Measurements from ENCODE around the gene B3GNT9. TPM values are rescaled to one million over a fixed set of nuclear protein-coding genes. Genes with fewer than 3 reads are reported as not detected.

Gene B3GNT9
- total RNA-seq, 1 experiment from 2014 or later = 6.8 TPM

DNA sequence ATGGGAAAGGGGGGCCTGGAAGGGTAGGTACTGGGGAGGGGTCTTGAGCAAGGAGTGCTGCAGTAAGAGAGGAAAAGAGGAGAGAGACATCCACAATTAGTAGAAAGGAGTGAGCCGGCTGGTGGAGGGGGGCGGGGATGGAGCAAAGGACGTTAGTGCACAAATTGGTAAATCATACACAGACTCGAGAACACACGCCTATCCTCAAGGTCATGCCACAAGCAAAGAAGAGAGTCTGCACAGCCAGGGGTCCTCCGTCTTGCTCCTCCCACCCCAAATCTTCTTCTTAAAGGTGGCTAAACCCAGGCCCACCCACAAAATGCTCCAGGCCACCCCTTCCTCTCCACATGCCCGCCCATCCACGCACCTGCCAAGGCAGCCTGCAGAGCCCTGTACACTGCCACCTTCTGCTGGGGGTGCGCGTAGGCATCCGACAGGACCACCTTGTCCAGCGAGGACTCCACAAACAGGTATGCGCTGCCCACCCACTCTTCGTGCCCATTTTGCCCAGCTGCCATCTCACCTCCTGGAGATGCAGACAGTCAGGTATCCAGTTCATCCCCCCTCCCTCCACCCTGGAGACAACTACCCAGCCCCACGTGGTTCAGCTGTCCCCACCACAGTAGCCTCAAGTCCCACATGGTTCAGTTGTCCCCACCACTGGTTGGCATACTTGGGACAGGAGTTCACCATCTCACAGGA lies 5.5 kb upstream of the B3GNT9 start:
- Mint-ChIP-seq H3K27ac (ENCODE audit: unreplicated experiment) (no peak overlapping the region), H3K4me3 (ENCODE audit: low read depth, unreplicated experiment) (peak overlapping the region; percentile 6), H3K36me3 (ENCODE audit: insufficient read depth, unreplicated experiment) (peaks cover 56% of the 10 kb centered on the region), H3K27me3 (ENCODE audit: unreplicated experiment) (no peaks in the 10 kb centered on the region), H3K4me1 (ENCODE audit: low read depth, unreplicated experiment) (peaks cover 29% of the 10 kb centered on the region), H3K9me3 (ENCODE audit: low read depth, unreplicated experiment) (no peaks in the 10 kb centered on the region)
- BruUV-seq (replicated peaks) = no TSS peak
- TF ChIP-seq, protein P1, sequence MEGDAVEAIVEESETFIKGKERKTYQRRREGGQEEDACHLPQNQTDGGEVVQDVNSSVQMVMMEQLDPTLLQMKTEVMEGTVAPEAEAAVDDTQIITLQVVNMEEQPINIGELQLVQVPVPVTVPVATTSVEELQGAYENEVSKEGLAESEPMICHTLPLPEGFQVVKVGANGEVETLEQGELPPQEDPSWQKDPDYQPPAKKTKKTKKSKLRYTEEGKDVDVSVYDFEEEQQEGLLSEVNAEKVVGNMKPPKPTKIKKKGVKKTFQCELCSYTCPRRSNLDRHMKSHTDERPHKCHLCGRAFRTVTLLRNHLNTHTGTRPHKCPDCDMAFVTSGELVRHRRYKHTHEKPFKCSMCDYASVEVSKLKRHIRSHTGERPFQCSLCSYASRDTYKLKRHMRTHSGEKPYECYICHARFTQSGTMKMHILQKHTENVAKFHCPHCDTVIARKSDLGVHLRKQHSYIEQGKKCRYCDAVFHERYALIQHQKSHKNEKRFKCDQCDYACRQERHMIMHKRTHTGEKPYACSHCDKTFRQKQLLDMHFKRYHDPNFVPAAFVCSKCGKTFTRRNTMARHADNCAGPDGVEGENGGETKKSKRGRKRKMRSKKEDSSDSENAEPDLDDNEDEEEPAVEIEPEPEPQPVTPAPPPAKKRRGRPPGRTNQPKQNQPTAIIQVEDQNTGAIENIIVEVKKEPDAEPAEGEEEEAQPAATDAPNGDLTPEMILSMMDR (IDR thresholded peaks at IDR 0.05; ENCODE audit: unreplicated experiment) = no peak
- CTCF ChIA-PET = interaction anchor here (1.2 kb wide), 1 partner anchor 22 kb away, joined by 4 read pairs; no protein-coding TSS in a partner anchor
- DNase-seq = no peak
- intact Hi-C loops (cut with micrococcal nuclease; ENCODE audit: unreplicated experiment) = loop anchor here (10.0 kb wide), 1 partner anchor 141 kb away; no protein-coding TSS in a partner anchor

DNA sequence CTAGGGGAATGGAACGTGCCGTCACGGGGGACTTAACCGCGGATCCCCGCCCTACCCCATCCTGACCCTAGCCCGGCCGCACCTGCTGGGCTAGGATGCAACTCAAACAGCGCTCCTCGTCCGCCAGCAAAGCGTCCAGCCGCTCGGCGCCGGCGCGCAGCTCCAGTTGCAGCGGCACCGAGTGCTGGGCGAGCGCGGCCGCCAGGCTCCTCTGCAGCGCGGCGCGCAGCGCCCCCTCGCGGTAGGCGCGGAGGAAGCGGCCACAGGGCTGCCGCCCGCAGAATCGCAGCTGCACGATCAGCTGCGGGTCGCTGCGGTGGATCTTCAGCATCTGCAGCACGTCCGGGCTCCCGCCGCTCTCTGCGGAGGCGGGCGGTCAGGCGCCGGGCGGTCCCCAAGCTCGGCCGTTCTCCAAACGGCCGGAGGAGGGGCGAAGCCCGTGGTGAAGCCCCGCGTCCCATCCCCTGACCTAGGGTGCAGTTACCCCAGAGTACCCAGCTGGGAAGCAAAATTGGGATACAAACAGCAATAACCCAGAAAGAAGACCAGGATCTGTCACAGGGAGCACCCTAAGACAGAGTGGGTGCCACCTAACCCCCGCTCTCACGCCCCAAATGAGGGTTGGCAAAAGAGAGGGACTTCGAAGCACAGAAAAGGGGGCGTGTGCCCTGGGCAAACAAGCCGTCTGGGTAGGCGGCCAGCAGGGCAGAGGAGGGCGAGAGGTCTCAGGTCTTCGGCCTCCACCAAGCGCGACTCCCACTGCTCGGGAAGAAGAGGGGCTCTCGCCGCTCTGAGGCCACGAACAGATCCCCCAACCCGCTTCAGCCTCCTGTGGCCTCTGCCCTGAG lies 4.7 kb upstream of the B3GNT9 start:
- TF ChIP-seq, protein P1 (IDR thresholded peaks at IDR 0.05; ENCODE audit: unreplicated experiment) = peak; percentile 86
- peaks cover 56% of the 10 kb centered on the region for H3K36me3 Mint-ChIP-seq (ENCODE audit: insufficient read depth, unreplicated experiment)
- H3K27me3 Mint-ChIP-seq (ENCODE audit: unreplicated experiment) = no peaks in the 10 kb centered on the region
- H3K4me1 Mint-ChIP-seq (ENCODE audit: low read depth, unreplicated experiment) = peaks cover 29% of the 10 kb centered on the region
- H3K4me3 Mint-ChIP-seq (ENCODE audit: low read depth, unreplicated experiment) = peak overlapping the region; percentile 21
- no TSS peak for BruUV-seq (replicated peaks)
- CTCF ChIA-PET = interaction anchor here (0.6 to 1.3 kb wide), 5 partner anchors 43 to 201 kb away, joined by 3 to 6 read pairs (median 4); no protein-coding TSS in a partner anchor
- H3K27ac Mint-ChIP-seq (ENCODE audit: unreplicated experiment) = no peak overlapping the region
- H3K9me3 Mint-ChIP-seq (ENCODE audit: low read depth, unreplicated experiment) = no peaks in the 10 kb centered on the region
- intact Hi-C loops (cut with micrococcal nuclease; ENCODE audit: unreplicated experiment) = loop anchor here (10.0 kb wide), 1 partner anchor 141 kb away; no protein-coding TSS in a partner anchor
- peak; percentile 79 for DNase-seq

GRCh38 chr16:67154578-67155294 lies 3.9 kb upstream of the B3GNT9 start:
- Mint-ChIP-seq H3K27me3 (ENCODE audit: unreplicated experiment) (no peaks in the 10 kb centered on the region), H3K36me3 (ENCODE audit: insufficient read depth, unreplicated experiment) (peaks cover 51% of the 10 kb centered on the region), H3K4me3 (ENCODE audit: low read depth, unreplicated experiment) (peak overlapping the region; percentile 21), H3K9me3 (ENCODE audit: low read depth, unreplicated experiment) (no peaks in the 10 kb centered on the region), H3K4me1 (ENCODE audit: low read depth, unreplicated experiment) (peaks cover 29% of the 10 kb centered on the region), H3K27ac (ENCODE audit: unreplicated experiment) (no peak overlapping the region)
- BruUV-seq (replicated peaks) = no TSS peak
- DNase-seq = no peak
- intact Hi-C loops (cut with micrococcal nuclease; ENCODE audit: unreplicated experiment) = loop anchor here (5.0 to 10.0 kb wide), 2 partner anchors 140 to 177 kb away; no protein-coding TSS in a partner anchor
- TF ChIP-seq, protein P1 (IDR thresholded peaks at IDR 0.05; ENCODE audit: unreplicated experiment) = no peak
- CTCF ChIA-PET = interaction anchor here (0.6 to 1.3 kb wide), 4 partner anchors 43 to 201 kb away, joined by 3 to 6 read pairs (median 4); no protein-coding TSS in a partner anchor

Measured in Calu3 (cell line).